Sciatic nerve (tissue), 2 donors: ENCODE measurements around the gene IL4. TPM values are rescaled to one million over a fixed set of nuclear protein-coding genes. Genes with fewer than 3 reads are reported as not detected.

Experiments
- ATAC-seq: fragments of 200-7000 bp; cut with Tn5 transposase; one replicate; pipeline ENCODE4 v1.9.1; 2020; ENCODE audit warnings: mild to moderate bottlenecking, moderate library complexity
- DNase-seq: peaks from one replicate; pipeline ENCODE4 v3.0.0-alpha.2; 2020; ENCODE audit warnings: low spot score
- intact Hi-C: fragments of 100-400 bp; cut with DNase I; formaldehyde crosslinking; loops from one replicate; pipeline ENCODE4 v1.14.2; 2022
- total RNA-seq: library from RNA; stranded (reverse); fragmentation: NEBNext Ultra II Directional; extraction: Animal tissue kit (Norgen Biotek cat#: 25700); gene quantifications from one replicate; pipeline ENCODE4 v1.2.1, GENCODE V29; 2021
- donor health status: DM: no; HTN: no; CAD: no.
- donor health status: DM: no; HTN: no; CAD: no.

IL4 gene
- total RNA-seq, 1 donor from 2014 or later, result not detected

DNA sequence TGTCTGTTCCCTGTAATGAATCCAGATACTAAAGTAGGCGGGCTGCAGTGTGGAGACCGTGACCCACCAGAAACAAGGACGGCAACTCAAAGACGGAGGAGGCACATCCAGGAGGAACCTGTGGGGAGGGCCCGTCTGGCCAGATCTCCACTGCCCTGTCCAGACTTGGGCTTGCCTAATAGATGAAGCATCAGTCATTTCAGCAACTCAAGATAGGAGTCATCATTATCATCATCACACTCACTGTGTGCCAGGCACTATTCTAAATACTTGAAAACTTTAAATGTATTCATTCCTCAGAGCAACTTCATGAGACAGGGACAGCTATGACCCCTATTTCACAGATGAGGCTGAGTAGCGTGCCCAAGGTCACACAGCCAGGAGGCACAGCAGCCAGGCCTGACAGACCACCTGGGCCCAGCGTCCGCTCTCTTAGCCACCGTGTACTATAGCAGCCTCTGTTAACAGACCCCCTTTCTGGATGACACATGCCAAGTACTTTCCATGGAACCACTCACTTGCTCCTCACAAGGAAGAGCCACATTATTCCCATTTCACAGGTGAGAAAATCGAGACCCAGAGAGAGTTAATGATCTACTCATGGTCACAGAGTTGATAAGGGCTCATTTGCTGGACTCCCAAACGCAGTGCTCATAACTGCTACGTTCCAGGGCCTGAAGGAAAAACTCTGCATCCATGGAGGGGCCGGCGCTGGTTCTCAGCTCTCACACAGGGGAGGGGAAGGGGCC is 4.9 kb upstream of the IL4 start:
- intact Hi-C loops, result no loop called here
- DNase-seq (no peak), ATAC-seq (no peak)

DNA sequence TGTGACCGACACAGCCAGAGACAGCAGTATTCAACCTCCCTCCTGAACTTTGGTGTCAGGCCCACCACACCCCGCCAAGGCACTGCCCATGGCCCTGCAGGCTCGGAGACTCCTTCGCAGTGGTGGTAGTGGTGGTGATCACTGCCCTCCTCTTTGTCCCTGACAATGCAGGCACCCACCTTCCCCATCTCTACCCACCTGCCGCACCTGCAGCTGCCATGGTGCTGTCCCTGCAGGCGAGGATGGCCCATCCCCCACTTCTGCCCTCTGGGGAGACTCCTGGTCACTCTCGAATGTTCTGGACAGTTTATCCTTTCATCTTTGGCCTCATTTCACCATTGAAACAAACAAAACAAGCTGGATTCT is 4.4 kb upstream of the IL4 start:
- DNase-seq (no peak), ATAC-seq (no peak)
- intact Hi-C loops, result no loop called here

DNA sequence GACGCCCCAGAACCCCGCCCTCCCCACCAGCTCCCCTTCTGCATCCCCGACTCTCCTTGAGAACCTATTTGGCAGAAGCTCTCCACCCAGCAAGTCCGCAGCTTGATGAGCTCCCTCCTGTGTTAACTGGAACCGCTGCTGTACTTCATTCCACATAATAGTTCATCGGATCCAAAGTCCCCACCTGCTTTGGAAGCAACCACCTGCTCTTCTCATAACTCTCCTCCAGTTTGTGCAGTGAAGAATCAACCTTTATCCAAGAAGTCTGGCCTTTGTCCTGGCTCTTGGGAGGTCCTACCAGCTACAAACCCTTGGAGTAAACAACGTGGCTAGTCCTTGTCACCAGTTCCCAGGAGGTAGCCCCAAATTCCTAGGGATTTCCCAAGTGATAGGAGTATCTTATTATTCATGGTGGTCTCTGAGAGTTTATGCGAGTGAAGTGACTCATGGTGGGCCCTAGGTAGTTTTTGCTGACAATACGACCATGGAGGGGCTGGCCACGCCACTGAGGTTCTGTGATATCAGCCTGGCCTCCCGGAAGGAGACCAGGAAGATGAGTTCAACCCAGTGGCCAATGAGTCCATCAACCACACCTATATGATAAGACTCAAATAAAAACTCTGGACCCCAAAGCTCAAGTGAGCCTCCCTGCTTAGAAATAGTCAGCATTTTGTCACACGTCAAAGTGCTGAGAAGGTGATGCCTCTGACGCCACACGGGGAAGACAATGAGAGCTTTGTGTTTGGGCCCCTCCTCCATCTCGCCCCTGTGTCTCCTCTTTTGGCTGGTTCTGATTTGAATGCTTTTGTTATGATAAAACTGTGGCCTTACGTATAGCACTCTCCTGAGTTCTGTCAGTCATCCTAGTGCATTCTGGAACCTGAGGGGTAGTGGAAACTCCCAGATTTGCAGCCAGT is 3.6 kb upstream of the IL4 start:
- intact Hi-C loops, result no loop called here
- no peak for ATAC-seq
- DNase-seq, result no peak

DNA sequence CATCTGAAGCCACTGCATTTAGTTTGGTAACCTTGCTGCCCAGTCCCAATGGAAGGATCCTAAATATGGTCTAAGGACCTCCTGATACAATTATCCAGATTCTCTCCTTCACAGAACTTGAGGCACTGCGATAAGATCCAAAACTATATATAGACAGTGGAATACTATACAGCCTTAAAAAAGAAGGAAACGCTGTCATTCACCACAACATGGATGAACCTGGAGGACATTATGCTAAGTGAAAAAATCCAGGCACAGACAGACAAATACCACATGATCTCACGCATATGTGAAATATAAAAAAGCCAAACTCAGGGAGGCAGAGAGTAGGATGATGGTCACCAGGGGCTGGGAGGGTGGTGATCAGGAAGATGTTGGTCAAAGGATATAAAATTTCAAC is 2.8 kb upstream of the IL4 start:
- DNase-seq (no peak), ATAC-seq (no peak)
- intact Hi-C loops, result no loop called here

DNA sequence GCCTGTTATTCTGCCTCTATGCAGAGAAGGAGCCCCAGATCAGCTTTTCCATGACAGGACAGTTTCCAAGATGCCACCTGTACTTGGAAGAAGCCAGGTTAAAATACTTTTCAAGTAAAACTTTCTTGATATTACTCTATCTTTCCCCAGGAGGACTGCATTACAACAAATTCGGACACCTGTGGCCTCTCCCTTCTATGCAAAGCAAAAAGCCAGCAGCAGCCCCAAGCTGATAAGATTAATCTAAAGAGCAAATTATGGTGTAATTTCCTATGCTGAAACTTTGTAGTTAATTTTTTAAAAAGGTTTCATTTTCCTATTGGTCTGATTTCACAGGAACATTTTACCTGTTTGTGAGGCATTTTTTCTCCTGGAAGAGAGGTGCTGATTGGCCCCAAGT is 301 bp upstream of the IL4 start:
- intact Hi-C loops, result no loop called here
- ATAC-seq (no peak), DNase-seq (no peak)

DNA sequence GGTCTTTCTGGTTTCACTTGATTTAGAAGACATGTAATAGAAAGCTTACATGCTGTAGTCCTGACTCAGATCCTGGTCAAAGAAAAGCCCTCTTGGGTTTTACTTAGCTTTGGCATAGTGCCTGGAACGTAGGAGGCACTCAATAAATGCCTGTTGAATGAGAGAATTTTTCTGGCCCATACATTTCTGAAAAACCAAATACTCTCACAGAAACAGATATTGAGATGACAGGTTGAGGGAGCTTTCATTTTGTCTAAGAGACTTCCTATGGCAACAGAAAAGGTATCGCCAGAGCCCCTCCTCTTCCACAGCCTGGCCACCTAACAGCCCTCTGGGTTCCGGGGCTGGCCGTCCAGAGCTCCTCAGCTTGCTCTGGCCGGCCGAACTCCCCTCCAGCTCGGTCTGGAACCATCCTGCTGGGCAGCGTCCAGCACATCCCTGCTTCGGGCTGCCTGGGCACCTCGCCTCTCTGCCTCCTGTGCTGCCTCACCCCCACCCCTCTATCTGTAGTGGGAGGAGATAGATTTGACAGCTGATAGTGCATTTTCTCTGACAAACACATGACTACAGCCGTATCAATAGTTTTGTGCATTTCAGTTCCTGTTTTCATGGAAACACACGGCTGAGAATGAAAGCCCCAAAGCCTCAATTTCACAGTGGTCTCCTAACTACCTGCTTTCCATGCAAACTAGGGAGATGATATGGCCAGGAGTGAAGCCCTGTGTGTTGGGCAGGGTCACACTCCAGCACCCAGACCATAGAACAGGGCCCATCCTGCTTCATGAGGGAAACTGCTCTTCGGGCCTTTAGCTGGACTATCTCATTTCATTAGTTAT is 1.1 kb downstream of the IL4 start:
- intact Hi-C loops, result no loop called here
- ATAC-seq (no peak), DNase-seq (peak; percentile 46)

DNA sequence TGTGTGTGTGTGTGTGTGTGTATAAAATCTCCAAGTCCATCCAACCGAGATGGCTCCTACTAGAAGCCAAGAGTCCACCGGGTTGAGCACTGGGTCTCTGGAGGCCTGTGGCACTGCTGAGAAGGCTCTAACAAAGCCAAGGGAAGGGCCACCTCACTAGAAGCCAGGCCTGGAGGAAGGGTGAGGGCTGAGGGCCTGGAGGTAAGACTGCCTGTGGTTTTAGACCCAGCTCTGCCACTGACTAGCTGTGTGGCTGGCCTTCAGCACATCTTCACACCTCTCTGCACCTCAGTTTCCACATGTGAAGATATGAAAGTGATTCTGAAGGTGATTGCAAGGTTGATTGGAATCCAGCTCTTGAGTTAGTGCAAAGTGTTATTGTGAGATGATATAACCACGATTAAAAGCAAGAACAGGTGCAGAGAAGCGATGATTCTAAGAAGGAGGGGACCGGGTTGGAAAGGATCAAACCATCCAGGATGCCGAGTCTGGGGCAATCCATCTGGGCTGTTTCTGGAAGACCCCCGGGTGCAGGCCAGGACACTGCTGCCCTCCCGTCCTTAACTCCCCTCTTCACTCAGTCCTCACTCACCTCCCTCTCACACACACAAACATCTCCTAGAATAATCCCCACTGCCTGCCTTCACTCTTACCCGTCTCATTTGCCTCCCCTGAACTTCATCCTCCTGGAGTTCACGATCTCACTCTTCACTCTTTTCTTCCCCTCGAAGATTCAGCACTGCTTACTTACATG is 2.3 kb downstream of the IL4 start:
- DNase-seq, result no peak
- intact Hi-C loops, result no loop called here
- ATAC-seq, result no peak

DNA sequence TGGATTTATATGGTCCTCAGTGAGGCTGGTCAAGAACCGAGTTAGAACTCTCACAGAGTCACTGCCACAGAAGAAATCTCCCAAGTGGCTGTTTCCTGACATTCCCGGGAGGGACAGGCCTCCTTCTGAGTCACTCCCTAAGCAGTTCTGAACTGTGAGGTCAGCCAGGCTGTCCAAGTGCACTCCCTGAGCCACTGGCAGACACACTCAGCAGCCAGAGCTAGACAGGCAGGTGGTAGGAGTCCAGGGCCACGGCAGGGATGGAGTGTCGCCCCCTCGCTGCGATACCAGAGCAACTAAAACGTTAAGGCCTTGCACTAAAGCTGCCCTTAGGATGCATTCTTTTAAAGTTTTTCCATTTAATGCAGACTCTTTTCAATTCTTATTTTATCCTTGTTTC is 3.4 kb downstream of the IL4 start:
- DNase-seq (peak; percentile 54), ATAC-seq (no peak)
- intact Hi-C loops, result no loop called here

DNA sequence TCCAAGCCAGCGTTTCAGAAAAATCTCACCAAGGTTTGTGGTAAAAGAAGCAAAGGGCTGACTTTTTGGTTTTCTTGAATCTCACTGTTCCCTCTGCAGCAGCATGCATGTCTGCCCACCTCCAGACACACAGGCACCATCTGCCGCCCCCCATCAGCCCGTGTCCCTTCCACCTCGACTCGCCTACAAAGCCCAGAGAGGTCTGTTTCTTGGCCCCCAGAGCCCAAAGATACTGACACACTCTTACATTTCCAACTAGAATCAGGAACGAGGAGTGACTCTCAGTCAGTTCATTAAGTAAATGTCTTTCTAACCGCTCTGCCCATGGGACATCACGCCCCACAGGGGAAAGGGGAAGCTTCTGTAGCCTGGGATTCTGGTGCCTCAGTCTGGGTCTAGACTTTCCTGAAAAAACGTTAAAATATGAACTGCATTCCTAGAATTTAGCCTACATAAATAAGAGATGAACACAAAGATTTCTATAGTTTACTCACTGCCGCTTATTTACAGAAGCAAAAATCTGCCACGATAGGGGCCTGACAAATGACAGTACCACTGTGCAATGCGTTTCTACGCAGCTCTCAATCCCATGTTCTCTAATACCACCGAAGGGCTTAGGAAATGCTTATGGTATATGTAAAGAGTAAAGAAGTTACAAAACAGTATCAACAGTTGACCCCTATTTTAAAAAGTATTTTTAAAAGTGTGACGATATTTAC is 4.1 kb downstream of the IL4 start:
- ATAC-seq (no peak), DNase-seq (no peak)
- intact Hi-C loops, result no loop called here

DNA sequence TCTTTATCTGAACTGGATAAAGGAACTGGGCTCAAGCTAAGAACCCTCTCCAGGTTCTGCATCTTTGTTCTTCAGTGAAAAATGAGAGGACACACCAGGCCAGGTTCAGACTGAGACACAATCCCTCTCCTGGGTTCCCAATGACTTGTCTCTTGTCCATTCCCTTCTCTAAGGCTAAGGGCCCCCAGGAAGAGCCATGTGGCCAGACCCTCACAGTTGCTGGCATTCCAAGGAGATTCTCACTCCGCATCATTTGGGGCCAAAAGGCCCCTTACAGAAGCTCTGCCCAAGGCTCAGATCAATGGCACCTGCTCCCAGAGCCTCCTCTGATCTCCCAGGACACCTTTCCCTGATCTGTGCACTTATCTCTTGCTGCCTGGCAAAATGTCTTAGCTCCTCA is 4.9 kb downstream of the IL4 start:
- no peak for ATAC-seq
- intact Hi-C loops, result no loop called here
- no peak for DNase-seq

DNA sequence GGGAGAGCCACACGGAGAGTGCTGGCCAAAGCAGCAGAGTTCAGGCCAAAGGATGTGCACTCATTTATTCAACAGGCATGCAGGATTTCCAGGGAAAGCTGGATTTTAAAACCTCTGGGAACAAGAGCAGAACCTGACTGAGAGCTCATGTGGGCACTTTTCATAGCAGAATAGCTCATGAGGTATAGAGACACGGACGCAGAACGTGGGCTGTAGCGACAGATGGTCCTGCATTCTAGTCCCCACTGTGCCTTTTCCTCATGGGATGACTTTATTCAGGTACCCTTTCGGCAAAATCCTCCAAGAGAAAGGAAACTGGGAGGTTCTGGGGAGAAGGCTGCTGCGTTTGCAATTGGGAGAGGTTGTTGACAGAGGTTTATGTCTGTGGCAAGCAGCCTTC is 5.4 kb downstream of the IL4 start:
- ATAC-seq (no peak), DNase-seq (no peak)
- intact Hi-C loops, result no loop called here

DNA sequence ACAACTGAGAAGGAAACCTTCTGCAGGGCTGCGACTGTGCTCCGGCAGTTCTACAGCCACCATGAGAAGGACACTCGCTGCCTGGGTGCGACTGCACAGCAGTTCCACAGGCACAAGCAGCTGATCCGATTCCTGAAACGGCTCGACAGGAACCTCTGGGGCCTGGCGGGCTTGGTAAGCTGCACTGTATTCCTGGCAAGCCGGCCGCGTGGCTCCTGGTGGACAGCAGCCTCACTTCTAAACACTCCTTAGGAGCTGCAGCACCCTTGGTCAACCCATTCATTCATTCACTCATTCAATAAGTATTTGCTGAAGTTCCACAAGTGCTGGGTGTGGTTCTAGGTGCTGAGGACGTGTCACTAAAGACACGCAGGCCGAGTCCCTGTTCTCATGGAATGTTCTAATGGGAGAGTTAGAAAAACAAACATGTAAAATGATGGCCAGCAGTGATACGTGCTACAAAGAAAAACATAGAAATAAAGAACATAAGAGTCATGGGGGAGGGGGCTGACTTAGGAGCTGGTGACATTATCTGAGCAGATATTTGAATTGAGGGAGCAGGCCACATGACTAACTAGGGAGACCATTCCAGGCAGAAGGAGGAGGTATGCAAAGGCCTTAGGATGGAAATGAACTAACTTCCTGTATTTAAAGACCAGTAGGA is 6.1 kb downstream of the IL4 start:
- intact Hi-C loops, result no loop called here
- no peak for ATAC-seq
- peak; percentile 32 for DNase-seq

DNA sequence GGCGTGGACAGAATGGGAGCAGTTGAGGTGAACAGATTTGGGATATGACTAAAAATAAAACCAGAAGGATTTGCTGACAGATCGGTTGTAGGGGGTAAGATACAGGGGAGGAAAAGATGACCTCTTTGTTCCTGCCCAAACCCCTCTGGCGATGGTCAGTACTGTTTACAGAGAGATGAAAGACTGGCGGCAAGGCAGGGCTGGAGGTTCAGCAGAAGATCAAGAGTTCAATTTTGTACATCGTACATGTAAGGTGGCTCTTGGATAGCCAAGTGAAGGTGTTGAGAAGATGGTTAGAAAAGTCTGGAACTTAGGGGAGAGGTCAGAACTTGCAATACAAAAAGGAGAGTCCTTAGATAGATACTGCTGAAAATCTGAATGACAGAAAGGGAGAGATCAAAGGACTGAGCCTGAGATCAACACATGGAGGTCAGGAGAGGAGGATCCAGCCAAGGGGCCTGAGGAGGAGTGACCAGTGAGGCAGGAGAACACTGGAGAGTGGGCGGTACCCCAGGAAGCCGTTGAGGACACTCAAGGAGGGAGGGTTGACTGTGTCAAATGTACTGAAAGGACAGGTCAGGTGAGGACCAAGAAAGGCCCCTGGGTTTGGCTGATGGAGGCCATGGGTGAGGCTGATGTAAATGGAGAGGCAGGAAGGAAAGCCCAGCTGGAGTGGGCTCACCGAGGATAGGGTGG is 7.1 kb downstream of the IL4 start:
- intact Hi-C loops, result no loop called here
- DNase-seq, result no peak
- ATAC-seq, result no peak

DNA sequence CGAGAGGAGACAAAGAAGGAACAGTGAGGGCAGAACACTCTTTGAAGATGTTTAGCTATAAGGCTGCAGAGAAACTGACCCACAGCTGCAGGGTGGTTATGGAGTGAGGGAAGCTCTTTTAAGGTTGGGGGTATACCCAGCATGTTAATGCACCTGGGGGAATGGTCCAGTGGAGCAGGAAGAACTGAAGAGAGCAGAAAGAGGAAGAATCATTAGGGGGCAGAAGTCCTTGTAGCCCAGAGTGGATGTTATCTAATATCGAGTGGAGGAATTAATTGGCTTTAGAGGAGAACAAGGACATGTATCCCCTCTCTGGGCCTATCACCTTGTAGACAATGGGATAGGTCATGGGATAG is 7.7 kb downstream of the IL4 start:
- ATAC-seq (no peak), DNase-seq (no peak)
- intact Hi-C loops, result no loop called here

DNA sequence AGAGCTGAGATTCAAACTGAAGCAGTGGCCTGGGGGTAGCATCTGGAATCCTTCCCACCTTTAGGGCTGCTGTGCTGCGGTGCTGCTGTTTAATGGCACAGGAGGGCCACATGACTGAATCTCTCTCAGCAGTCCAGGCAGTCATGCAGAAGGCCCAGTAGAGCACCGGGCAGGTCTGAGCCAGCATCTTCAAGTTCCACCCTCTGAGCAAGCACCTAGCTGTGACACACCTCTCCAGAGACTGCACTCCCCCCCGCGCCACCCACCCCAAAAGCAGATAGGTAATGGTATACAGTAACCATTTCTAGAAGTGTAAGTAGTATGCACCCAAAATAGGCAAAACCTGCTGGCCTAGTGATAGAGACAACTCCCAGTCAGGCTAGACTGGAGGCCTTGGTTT is 8.2 kb downstream of the IL4 start:
- DNase-seq (no peak), ATAC-seq (no peak)
- intact Hi-C loops, result no loop called here

DNA sequence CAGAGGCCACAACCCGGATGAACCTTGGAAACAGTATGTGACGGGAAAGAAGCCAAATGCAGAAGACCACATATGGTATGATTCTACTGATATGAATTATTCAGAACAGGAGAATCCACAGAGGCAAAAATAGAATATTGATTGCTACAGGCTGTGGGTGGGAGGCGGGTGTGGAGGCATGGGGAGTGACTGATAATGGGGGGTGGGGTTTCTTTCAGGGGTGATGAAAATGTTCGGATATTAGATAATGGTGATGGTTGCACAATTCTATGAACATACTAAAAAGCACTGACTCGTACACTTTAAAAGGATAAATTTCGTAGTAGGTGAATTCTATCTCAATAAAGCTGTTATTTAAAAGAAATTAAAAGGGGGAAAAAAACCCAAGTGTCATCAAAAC is 10.7 kb downstream of the IL4 start:
- DNase-seq (no peak), ATAC-seq (no peak)
- intact Hi-C loops, result no loop called here

DNA sequence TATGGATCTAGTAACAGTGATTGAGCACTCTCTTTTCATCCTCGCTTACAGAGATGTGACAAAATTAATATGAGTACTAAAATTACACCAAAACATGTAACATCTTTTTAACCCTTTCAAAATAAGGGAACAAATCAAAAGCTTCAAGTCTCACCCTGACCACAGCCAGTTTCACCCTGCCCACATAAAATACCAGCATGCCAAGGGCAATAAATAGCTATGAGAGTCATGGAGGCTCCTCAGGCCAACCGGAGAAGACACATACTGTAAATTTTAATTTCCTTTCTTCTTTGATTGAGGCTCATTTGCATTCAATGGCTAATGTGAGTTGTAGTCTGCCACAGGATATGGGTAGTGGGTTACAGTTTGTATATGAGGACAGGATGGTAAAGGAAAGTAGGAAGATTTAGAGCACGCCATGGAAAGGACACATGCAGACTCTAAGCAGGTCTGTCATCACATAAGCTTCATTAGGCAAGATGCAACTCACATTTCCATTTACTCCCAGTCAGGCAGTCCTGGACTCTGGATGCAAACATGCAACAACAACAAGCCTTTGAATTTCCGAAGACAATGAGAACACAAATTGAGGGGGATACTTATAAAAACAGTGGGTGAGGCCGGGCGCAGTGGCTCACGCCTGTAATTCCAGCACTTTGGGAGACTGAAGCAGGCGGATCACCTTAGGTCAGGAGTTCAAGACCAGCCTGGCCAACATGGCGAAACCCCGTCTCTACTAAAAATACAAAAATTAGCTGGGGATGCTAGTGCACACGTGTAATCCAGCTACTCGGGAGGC is 11.3 kb downstream of the IL4 start:
- intact Hi-C loops, result no loop called here
- no peak for ATAC-seq
- no peak for DNase-seq
